GM18508 (cell line): ENCODE measurements around the gene TAF1D.
"Not testable (repeated sequence)": the region's sequence is repeated elsewhere in the genome, so short reads cannot be mapped to it uniquely, and the experiment has no call there.

ENCODE experiments used
- ATAC-seq: cut with Tn5 transposase; IDR thresholded peaks from one replicate; pipeline ENCODE4 v1.9.1; 2021; ENCODE audit warnings: moderate number of reproducible peaks; ENCODE audit not compliant: insufficient read depth, unreplicated experiment

TAF1D gene, protein sequence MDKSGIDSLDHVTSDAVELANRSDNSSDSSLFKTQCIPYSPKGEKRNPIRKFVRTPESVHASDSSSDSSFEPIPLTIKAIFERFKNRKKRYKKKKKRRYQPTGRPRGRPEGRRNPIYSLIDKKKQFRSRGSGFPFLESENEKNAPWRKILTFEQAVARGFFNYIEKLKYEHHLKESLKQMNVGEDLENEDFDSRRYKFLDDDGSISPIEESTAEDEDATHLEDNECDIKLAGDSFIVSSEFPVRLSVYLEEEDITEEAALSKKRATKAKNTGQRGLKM

DNA sequence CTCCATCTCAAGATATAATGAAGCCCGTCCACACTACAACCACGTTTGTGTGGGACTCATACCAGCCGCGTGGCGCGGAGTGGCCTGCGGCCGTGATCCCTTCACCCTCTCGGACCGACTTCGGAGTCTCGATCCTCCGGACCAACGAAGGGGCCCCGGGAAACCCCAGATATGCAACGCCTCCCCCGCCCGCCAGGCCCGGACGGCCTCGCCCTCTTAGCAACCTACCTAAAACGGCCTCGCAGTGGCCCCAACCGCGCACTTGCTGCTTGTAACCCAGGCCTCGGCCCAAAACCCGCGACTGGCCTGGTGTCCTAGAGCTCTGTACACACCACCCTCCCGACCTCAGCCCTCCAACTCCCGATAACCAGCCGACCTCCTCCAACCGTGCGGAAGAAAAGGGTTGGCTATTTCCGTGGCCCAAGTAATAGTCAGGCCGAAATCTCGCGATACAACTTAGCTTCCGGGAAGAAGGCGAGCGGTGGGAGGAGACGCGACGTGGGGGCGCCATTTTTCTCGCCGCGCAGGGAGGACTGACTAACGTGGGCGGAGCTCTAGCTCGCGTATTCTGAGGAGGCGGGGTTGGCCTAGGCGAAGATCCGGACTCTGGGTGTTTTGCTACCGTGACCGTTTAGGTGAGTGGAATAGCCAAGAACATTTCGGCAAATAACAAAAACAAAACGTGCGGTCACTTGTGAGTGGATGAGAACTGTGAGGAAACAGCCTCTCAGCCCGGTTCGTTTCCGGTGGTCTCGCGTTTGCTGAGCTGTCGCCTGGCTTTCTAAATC, at the start of gene TAF1D, which contains the start of gene C11orf54:
TSS of gene TAF1D (minus strand) at position 402 of the 788 bp plus-strand sequence. CDS start 2,191 bp downstream, outside the sequence.
TSS of gene C11orf54 (plus strand) at position 579 of the 788 bp plus-strand sequence. CDS start 5,722 bp downstream, outside the sequence.
- ATAC-seq = peak; percentile 72

DNA sequence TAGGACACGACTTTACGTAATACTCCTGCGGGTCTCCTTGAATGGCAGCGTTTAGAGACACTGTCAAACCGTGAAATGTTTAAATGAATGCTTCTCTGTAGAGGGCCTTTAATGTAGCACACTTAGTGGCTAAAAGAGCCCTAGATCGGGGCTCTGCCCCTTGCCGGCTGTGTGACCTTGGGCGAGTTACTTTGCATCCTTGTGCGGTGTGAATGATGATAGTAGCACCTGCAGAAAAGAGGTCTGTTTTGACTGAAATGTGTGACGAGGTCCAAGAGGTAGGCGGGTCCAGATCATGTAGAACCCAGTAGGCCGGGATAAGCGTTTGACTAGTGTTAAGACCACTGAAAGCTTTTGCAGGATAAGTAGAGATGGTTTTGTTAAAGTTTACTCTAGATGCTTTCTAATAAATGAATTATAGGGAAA, 43.7 kb upstream of the TAF1D start:
- peak; percentile 19 for ATAC-seq

DNA sequence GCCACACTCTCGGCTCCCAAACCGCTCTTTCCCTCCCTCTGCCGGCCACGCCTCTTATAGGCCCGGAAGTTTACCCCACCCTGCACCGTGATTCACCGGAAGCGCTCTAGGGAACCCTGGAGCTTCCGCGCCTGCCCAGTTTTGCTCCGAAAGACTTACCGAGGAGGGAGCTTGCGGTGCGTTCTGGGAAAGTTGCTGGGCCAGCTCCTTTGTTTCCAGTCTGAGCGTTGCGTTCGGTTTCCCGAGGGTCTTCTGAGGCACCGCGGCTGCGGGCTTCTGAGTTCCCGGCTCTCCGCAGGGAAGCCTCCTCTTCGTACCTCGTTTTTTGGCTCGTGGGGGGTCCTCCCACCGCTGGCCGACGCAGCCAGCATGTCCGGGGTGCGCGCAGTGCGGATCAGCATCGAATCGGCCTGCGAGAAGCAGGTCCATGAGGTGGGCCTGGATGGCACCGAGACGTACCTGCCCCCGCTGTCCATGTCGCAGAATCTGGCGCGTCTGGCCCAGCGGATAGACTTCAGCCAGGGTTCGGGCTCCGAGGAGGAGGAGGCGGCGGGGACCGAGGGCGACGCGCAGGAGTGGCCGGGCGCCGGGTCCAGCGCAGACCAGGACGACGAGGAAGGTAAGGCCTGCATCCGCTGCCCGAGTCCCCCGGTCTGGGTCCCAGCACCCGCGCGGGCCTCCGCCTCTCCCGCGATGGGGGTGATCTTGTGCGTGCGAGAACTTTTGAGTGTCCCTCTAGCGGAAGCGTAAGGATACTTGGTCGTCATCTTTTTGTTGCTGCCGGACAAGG, 43.0 kb upstream of the TAF1D start, which contains the start of gene MED17:
TSS of gene MED17 (plus strand) at position 138 of the 790 bp plus-strand sequence. CDS start at position 370, 232 bp downstream.
- peak; percentile 91 for ATAC-seq

DNA sequence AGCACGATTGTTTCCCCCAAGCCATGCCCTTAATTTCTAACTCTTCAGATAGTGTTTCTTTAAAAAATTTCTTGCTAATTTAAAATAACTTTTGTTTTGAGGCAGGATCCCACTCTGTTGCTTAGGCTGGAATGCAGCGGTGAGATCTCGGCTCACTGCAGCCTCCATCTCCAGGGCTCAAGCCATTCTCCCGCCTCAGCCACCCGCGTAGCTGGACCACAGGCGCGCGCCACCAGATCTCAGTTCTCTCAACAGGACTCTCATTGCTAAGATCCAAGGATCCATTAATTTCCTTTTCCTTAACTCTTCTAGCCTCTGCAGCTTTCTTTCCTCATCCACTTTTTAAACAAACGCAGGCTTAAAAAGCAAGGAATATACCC, 42.5 kb upstream of the TAF1D start:
- ATAC-seq = peak; percentile 36

DNA sequence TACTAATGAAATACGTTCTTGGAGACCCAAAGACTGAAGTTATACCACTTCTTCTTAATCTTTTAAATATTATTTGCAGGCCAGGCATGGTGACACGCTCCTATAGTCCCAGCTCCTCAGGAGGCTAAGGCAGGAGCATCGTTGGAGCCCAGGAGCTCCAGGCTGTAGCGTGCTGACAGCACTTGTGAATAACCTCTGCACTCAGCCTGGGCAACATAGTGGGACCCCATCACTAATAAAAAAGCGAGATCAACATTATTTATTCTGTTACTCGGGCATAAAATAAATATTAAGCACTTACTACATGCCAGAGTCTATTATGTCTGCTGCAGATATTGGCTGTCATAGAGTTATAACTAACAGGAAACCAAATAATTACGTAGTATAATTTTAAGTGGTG, 42.1 kb upstream of the TAF1D start:
- ATAC-seq = no peak

DNA sequence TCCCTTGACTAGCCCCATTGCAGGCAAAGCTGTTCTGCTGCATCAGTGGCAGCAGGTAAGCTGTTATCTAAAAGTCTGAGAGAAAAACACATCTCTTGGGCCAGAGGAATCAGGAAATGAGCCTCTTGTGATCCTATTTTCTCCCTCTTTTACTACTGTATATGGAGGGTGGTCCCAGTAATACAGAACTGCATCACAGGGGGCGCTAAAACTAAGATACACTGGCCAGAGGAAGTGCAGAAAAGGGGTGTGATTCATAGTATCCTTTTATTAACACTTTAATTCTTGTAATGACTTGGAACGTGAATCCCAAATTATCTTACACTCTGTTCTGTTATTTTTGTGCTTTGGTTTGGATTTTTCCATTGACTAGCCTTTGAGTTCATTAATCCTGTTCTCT, 34.0 kb upstream of the TAF1D start:
- ATAC-seq = no peak

DNA sequence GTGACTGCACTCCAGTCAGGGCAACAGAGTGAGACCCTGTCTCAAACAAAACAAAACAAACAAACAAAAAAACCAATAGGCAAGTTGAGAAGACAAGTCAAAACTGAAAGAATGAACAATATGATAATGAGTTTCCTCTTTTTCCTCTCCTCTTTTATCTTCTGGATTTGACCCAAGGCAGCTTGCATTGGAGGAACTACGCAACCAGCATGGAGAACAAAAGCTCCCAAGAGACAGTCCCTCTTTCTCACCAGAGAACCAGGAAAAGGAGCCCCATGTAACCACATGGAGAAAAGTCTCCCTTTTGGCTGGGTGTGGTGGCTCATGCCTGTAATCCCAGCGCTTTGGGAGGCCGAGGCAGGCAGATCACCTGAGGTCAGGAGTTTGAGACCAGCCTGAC, 33.3 kb upstream of the TAF1D start:
- ATAC-seq = not testable (repeated sequence)

DNA sequence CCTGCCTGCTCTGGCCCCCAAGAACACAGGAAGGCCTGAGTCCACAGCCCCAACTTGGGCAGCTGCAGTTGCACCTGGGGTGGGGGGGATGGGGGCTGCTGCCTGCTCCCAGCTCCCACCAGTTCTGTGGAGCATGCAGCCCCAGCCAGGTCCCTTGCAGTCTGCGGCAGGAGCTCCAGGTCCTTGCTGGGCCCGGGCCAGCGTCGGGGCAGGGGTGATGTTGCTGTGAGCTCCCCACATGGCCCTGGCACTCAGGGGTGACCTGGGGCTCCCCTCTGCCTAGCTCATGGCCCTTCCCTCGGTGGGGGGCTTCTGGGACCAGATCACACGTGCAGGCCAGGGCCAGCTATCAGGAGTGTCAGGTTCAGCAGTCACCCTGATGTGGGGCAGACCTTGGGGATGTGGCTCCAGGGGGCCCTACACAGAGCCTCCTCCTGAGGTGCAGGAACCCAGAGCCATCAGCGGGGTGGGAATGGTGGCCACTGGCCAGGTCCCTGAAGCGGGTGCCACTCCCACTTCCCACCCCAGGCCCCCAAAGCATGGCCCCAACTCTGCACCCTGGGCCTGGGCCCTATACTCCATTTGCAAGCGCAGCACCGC, 32.4 kb upstream of the TAF1D start:
- ATAC-seq = no peak

DNA sequence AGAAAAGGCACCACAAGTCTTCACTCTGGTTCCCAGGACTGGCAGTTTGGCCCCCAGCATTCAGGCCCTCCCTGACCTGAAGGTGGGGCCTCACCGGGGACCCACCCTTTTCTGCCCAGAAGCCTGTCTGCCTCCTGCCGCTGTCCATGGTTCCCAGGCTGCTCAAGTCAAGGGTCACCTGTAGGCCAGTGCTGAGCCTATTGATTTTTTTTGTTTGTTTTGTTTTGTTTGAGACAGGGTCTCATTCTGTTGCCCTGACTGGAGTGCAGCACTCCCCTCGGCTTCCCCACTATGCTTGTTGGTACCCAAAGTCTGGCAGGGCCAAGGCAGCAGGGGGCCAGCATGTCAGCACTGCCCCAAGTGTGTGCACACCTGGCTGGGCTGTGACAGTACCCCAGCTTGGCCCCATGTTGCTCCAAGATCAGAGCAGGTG, 31.8 kb upstream of the TAF1D start:
- ATAC-seq = no peak

DNA sequence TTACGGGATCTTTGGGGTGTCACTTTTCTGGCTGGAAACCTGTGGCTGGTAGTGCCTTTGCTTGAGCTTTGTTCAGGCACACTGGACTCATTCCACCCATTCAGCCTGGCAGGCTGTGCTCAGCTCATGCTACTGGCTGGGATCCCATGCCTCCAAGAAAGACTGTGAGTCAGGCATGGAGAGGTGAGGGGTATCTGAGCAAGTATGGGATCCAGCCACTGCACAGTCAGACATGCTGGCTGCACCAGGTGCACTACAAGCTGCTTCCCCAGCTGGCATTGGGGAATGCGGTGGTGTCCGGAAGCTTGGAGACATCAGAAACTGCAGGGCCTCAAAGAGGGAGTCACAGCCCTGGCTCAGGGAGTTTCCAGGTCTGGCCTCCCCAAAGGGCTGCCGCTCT, 30.8 kb upstream of the TAF1D start:
- ATAC-seq = no peak

DNA sequence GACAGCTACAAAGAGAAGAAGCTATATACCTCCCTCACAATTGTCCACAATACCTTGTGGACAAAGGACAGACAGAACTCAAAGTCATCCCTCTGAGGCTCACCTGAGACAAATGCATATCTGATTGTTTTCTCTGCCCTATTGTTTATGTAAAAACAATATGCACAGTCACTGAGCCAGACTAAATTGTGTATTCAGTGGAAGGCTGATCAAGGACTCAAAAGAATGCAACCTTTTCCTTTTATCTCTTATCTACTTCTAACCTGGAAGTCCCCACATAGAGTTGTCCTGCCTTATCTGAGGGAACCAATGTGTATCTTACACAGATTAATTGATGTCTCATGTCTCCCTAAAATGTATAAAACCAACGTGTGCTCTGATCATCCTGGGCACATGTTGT, 28.9 kb upstream of the TAF1D start:
- no peak for ATAC-seq

DNA sequence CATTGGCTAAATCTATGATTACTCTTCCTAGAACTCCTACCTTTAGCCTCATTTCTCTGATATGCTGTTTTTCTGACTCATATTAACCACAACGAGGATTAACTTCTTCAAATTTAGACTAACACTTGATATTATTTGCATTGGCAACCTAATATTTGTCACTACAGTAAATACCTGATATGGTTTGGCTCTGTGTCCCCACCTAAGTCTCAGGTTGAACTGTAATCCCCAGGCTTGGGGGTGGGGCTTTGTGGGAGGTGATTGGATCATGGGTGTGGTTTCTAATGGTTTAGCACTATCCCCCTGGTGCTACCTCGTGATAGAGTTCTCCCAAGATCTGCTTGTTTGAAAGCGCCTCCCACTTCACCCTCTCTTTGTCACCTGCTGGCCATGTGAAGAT, 25.7 kb upstream of the TAF1D start:
- ATAC-seq = no peak

DNA sequence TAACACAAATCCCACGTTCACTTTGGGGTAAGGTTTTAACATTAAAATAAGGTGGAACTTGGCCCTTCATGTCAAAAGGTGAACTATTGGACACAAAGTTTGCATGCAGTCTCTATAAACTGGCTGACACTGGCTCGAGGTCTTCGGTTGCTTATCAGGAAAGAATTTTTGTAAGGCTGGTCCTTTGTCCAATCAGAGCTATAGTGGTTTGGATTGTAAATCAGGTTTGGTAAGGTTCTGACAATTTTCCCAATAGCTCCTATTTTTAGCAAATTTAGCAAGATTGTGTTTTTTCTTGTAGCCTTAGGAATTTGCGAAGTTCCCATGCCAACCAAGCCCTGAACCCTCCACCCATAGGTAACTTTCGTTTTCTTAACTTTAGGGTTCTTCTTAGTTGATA, 25.2 kb upstream of the TAF1D start:
- ATAC-seq = no peak

DNA sequence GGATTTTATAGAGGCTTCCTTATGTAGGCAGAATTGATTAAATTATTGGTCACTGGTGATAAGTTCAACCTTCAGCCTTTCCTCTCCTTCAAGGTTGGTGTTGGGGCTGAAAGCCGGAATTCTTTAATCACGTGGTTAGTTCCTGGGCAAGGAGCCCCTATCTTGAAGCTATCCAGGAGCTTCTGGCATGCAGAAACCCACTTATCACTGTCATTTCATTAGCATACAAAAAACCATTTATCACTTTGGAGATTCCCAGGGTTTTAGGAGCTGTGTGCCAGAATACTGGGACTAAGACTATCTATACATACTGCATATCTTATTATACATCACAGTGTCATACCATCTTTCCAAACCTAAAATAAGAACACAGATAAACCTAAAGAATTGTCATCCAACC, 24.3 kb upstream of the TAF1D start:
- ATAC-seq = no peak

DNA sequence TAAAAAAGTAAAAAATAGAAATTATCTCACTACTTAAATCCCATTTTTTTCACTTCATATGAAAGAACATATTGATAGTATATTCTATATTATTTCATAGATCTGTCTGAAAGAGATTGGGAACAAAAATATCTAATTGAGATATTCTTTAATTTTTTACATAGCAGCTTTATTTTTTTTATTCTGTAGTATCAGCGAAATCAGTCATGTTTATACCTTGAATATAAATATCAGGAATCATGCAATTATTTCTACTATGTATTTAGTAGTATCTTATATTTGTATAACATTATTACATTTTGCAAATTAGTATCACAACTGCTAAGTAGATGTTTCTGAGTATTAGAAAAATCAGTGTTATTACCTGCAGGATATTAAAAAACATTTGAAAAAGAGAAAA, 20.6 kb upstream of the TAF1D start:
- no peak for ATAC-seq

DNA sequence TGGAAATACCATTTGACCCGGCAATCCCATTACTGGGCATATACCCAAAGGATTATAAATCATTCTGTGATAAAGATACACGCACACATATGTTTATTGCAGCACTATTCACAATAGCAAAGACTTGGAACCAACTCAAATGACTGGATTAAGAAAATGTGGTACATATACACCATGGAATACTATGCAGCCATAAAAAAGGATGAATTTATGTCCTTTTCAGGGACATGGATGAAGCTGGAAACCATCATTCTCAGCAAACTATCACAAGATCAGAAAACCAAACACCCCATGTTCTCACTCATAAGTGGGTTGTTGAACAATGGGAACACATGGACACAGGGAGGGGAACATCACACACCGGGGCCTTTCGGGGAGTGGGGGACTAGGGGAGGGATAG, 17.8 kb upstream of the TAF1D start:
- not testable (repeated sequence) for ATAC-seq

DNA sequence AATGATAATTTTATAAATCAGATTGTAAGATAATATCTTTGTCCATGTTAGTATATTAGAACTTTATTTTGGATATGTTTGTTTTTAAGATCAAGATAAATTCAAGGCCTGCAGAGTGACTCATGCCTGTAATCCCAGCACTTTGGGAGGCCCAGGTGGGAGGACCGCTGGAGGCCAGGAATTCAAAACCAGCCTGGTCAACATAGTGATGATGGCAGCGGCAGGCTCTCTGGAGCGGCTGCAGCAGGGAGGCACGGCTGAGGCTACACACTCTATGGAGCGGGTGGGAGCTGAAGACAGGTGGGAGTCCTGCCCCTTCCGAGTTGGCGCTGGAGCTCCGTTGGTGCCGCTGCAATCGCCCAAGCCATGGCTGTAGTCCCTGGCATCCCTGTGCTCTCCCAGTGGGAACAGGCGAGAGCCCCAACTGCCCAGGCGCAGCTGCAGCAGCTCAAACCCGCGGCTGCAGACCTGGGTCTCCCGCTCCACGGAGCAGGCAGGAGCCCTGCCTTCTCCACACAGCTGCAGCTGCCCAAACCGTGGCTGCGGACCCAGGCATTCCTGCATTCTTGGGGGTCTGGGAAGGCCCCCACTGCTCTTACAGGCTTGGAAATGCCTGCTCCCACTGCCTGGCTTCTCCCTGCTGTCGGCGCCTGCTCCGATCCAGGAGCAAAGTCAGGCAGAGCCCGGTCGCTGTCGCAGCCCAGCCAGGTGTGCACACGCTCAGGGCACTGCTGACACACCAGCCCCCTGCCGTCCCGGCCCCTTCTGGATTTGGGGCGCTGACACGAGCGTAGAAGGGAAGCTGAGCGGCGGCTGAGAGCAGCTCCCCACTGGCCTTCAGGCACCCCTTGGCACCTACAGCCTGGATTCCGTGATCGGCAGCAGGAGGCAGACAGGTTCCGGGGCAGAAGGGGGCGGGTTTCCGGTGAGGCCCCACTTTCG, 16.9 kb upstream of the TAF1D start:
- ATAC-seq = no peak

DNA sequence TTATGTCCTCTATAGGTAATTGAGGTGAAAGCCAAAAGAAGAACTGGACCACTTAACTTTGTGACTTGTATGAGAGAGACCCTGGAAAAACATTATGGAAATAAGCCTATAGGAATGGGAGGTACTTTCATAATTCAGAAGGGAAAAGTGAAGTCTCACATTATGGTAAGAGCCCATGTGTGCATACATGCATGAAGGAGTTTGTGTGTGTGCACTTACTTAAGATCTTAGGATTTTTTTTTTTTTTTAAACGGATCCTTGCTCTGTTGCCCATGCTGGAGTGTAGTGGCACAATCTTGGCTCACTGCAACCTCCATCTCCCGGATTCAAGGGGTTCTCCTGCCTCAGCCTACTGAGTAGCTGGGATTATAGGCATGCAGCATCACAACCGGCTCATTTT, 16.0 kb upstream of the TAF1D start:
- ATAC-seq = no peak

DNA sequence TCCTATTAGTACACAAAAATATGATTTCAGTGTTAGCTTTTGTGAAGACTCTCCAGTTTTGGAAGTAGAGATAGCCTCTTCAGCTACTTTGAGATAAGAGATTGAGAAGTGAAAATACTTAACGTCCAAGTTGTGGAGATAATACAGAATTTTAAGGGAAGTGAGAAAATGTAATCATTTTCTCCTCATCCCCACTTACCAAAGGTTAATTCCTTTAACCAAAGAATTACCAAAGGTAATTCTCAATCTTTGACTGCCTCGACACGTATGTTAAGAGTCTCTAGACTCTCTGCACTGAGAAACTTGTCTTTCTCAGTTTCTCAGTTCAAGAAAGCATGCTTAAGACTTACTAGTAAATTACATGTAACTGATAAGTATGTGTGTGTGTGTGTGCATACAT, 15.5 kb upstream of the TAF1D start:
- no peak for ATAC-seq
